Measurements from ENCODE around the gene CHMP1A. TPM values are rescaled to one million over a fixed set of nuclear protein-coding genes. Genes with fewer than 3 reads are reported as not detected.

Gene CHMP1A
- total RNA-seq, 1 donor from 2014 or later: 106 TPM

GRCh38 chr16:89661215-89661614 lies 3.7 kb upstream of the CHMP1A start:
- no peak for TF ChIP-seq CTCF (IDR thresholded peaks at IDR 0.05; ENCODE audit: unreplicated experiment)
- no peaks in the 10 kb centered on the region for H3K27me3 Mint-ChIP-seq (ENCODE audit: low read depth)
- H3K4me1 Mint-ChIP-seq: peaks cover 15% of the 10 kb centered on the region
- no peak for DNase-seq (ENCODE audit: low spot score in 2 of 2, unreplicated experiment in 2 of 2)
- H3K4me3 Mint-ChIP-seq: no peak overlapping the region
- H3K9me3 Mint-ChIP-seq: peaks cover 2% of the 10 kb centered on the region
- no peak overlapping the region for H3K27ac Mint-ChIP-seq
- peaks cover 40% of the 10 kb centered on the region for H3K36me3 Mint-ChIP-seq

- H3K36me3 Mint-ChIP-seq: peaks cover 37% of the 10 kb centered on the region
- no peak for TF ChIP-seq CTCF (IDR thresholded peaks at IDR 0.05; ENCODE audit: unreplicated experiment)
- H3K4me3 Mint-ChIP-seq: peak overlapping the region; percentile 30
- H3K9me3 Mint-ChIP-seq: no peaks in the 10 kb centered on the region
- no peak overlapping the region for H3K27ac Mint-ChIP-seq
- H3K27me3 Mint-ChIP-seq (ENCODE audit: low read depth): no peaks in the 10 kb centered on the region
- no peak for DNase-seq (ENCODE audit: low spot score in 2 of 2, unreplicated experiment in 2 of 2)
- H3K4me1 Mint-ChIP-seq: peaks cover 15% of the 10 kb centered on the region
These were observed 2.6 kb upstream of the CHMP1A start for GRCh38 chr16:89660146-89660545.

- H3K27me3 Mint-ChIP-seq (ENCODE audit: low read depth): no peaks in the 10 kb centered on the region
- no peaks in the 10 kb centered on the region for H3K9me3 Mint-ChIP-seq
- DNase-seq (ENCODE audit: low spot score in 2 of 2, unreplicated experiment in 2 of 2): no peak
These were observed 842 bp upstream of the CHMP1A start for GRCh38 chr16:89658221-89658879.

GRCh38 chr16:89656435-89657121 lies 930 bp downstream of the CHMP1A start:
- peaks cover 15% of the 10 kb centered on the region for H3K4me1 Mint-ChIP-seq
- DNase-seq (ENCODE audit: low spot score in 2 of 2, unreplicated experiment in 2 of 2): no peak
- no peaks in the 10 kb centered on the region for H3K9me3 Mint-ChIP-seq
- H3K27me3 Mint-ChIP-seq (ENCODE audit: low read depth): no peaks in the 10 kb centered on the region
- H3K36me3 Mint-ChIP-seq: peaks cover 24% of the 10 kb centered on the region
- no peak for TF ChIP-seq CTCF (IDR thresholded peaks at IDR 0.05; ENCODE audit: unreplicated experiment)
- peak overlapping the region; percentile 53 for H3K27ac Mint-ChIP-seq
- peak overlapping the region; percentile 84 for H3K4me3 Mint-ChIP-seq

More at GRCh38 chr16:89658221-89658879, 842 bp upstream of the CHMP1A start:
- Mint-ChIP-seq H3K4me3 (peak overlapping the region; percentile 84), H3K36me3 (peaks cover 28% of the 10 kb centered on the region), H3K27ac (peak overlapping the region; percentile 92), H3K4me1 (peaks cover 15% of the 10 kb centered on the region)
- no peak for TF ChIP-seq CTCF (IDR thresholded peaks at IDR 0.05; ENCODE audit: unreplicated experiment)

- no peak for DNase-seq (ENCODE audit: low spot score in 2 of 2, unreplicated experiment in 2 of 2)
- Mint-ChIP-seq H3K36me3 (peaks cover 11% of the 10 kb centered on the region), H3K9me3 (no peaks in the 10 kb centered on the region), H3K4me3 (peak overlapping the region; percentile 84), H3K27ac (no peak overlapping the region), H3K27me3 (ENCODE audit: low read depth) (no peaks in the 10 kb centered on the region), H3K4me1 (peaks cover 15% of the 10 kb centered on the region)
- no peak for TF ChIP-seq CTCF (IDR thresholded peaks at IDR 0.05; ENCODE audit: unreplicated experiment)
These were observed 2.4 kb downstream of the CHMP1A start for GRCh38 chr16:89655062-89655643.

Measured in mesothelial cell of epicardium (in vitro differentiated cells).